K562 (cell line): ENCODE data around the gene ITGB2. TPM values are rescaled to one million over a fixed set of nuclear protein-coding genes. Genes with fewer than 3 reads are reported as not detected.

Source experiments
- ATAC-seq: fragments of 200-7000 bp; cut with Tn5 transposase; 3 replicates; pipeline ENCODE4 v1.9.1; 2020; ENCODE audit warnings: moderate library complexity
- BruUV-seq: library from RNA; stranded (reverse); fragments of 400-500 nt; replicated peaks from 2 replicates; lab custom pipeline; 2021; lab: Mats Ljungman, UMichigan
- CTCF ChIA-PET: fragments of 300-600 bp; formaldehyde crosslinking; extraction: SDS; loops from one replicate; lab custom pipeline; 2021; ENCODE audit warnings: low intra/inter-chr PET ratio; lab: Yijun Ruan, JAX
- POLR2A ChIA-PET: fragments of 300-600, 350-650 bp; sonication (Branson Sonifier 250); formaldehyde crosslinking; extraction: SDS; loops from one replicate; lab custom pipeline; 2021; ENCODE audit warnings: antibody characterized with exemption, inconsistent platforms; lab: Yijun Ruan, JAX
- DNase-seq, 4 experiments: peaks; one replicate each; pipeline versions ENCODE4 v3.0.0 to v3.0.0-alpha.2; 2011 to 2018; ENCODE audit warnings: low spot score in 3 of 4, mixed read lengths in 3 of 4; ENCODE audit errors: extremely low read depth in 1 of 4
- FAIRE-seq: peaks from 2 replicates; lab custom pipeline; 2011; peaks lifted over from hg19 to GRCh38; lab: Jason Lieb, UNC
- H2AFZ ChIP-seq: 2 replicates; pipeline ENCODE4 v1.6.0; 2011; ENCODE audit warnings: low read depth, low read length, control low read depth, inconsistent platforms
- H3K27ac ChIP-seq: fragments of 200-600 bp; 3 replicates; pipeline ENCODE4 v1.8.0; 2011; ENCODE audit warnings: low read depth, mild to moderate bottlenecking, control low read depth, inconsistent platforms, low read length, moderate library complexity, mixed read lengths; ENCODE audit errors: extremely low read depth
- H3K27me3 ChIP-seq, 2 experiments: fragments of 300-600 bp in 1 of 2; 2 replicates in 1 of 2; 3 replicates in 1 of 2; pipeline versions ENCODE4 v1.6.0 to v1.8.0; 2011; ENCODE audit warnings: inconsistent platforms in 2 of 2, low read length in 2 of 2, mild to moderate bottlenecking in 1 of 2, mixed read lengths in 1 of 2, moderate library complexity in 1 of 2; ENCODE audit not compliant: control insufficient read depth in 2 of 2, insufficient read depth in 2 of 2
- H3K36me3 ChIP-seq: fragments of 300-600 bp; 3 replicates; pipeline ENCODE4 v1.8.0; 2011; ENCODE audit warnings: mild to moderate bottlenecking, low read length, inconsistent platforms; ENCODE audit not compliant: control insufficient read depth, insufficient read depth
- H3K4me1 ChIP-seq, 2 experiments: fragments of 200-600 bp in 1 of 2; replicated peaks in 1 of 2; 2 replicates in 1 of 2; 3 replicates in 1 of 2; pipeline versions ENCODE4 v1.5.1 to v1.8.0; 2011; ENCODE audit warnings: inconsistent platforms in 2 of 2, low read length in 2 of 2, mild to moderate bottlenecking in 1 of 2, mixed read lengths in 1 of 2, moderate library complexity in 1 of 2; ENCODE audit not compliant: control insufficient read depth in 2 of 2, insufficient read depth in 2 of 2
- H3K4me2 ChIP-seq: 2 replicates; pipeline ENCODE4 v1.6.1; 2011; ENCODE audit warnings: low read length, control low read depth, inconsistent platforms, mixed read lengths; ENCODE audit not compliant: insufficient read depth
- H3K4me3 ChIP-seq: fragments of 200-600 bp; sonication (generic), shearing (Covaris generic); 2 replicates; pipeline ENCODE4 v1.5.1; 2016; ENCODE audit warnings: control low read depth, inconsistent platforms
- H3K79me2 ChIP-seq: fragments of 200-600 bp; 3 replicates; pipeline ENCODE4 v1.8.0; 2011; ENCODE audit warnings: low read length, inconsistent platforms; ENCODE audit not compliant: control insufficient read depth, insufficient read depth
- H3K9ac ChIP-seq, 2 experiments: 2 replicates each; pipeline versions ENCODE4 v1.6.0 to v1.6.1; 2011; ENCODE audit warnings: low read depth in 2 of 2, low read length in 2 of 2, control low read depth in 1 of 2, inconsistent platforms in 1 of 2, mild to moderate bottlenecking in 1 of 2, mixed read lengths in 1 of 2; ENCODE audit not compliant: insufficient read depth in 1 of 2
- H3K9me1 ChIP-seq: one replicate; pipeline ENCODE4 v1.6.0; 2011; ENCODE audit warnings: inconsistent platforms, mild to moderate bottlenecking, low read length, moderate library complexity; ENCODE audit not compliant: control insufficient read depth, insufficient read depth
- H3K9me3 ChIP-seq: replicated peaks from 2 replicates; pipeline ENCODE4 v1.5.1; 2011; ENCODE audit warnings: low read depth, low read length, inconsistent platforms; ENCODE audit not compliant: control insufficient read depth, insufficient read depth
- H4K20me1 ChIP-seq: replicated peaks from 2 replicates; pipeline ENCODE4 v1.6.1; 2011; ENCODE audit warnings: low read length, inconsistent platforms, mixed read lengths; ENCODE audit not compliant: control insufficient read depth, insufficient read depth
- HMGXB4 ChIP-seq: sonication (generic); formaldehyde crosslinking; IDR thresholded peaks from 2 replicates; pipeline ENCODE4 v1.8.1; 2023; ENCODE audit warnings: mild to moderate bottlenecking, missing genetic modification reagents
- PTRF ChIP-seq: fragments of 450-650 bp; IDR thresholded peaks from 2 replicates; pipeline ENCODE4 v1.6.1; 2016; ENCODE audit warnings: mild to moderate bottlenecking, missing genetic modification characterization, missing compliant biosample characterization
- XRCC5 ChIP-seq: fragments of 200-400 bp; formaldehyde crosslinking; IDR thresholded peaks from 2 replicates; pipeline ENCODE4 v1.6.1; 2017; ENCODE audit warnings: low read depth, mild to moderate bottlenecking, low read length
- ZBTB12 ChIP-seq: fragments of 250-450 bp; sonication (Bioruptor Pico); IDR thresholded peaks from 2 replicates; pipeline ENCODE4 v1.4.0; 2020
- WGBS: fragments of 100-300 bp; shearing (Covaris generic); methylation state at CpG from one replicate; pipeline ENCODE4 v1.1.6; 2016; ENCODE audit warnings: low coverage, mixed read lengths; ENCODE audit not compliant: insufficient coverage; ENCODE audit errors: missing lambda C conversion rate; 5-methylcytosine and 5-hydroxymethylcytosine counted together
- in situ Hi-C: fragments of 300-500 bp; cut with MboI; formaldehyde crosslinking; loops from 4 replicates; pipeline ENCODE4 v1.15.0; 2018; ENCODE audit warnings: inconsistent platforms, mixed read lengths
- intact Hi-C: fragments of 100-400 bp; cut with micrococcal nuclease; formaldehyde crosslinking; loops from 2 replicates; pipeline ENCODE4 v1.14.2; 2022
- polyA plus RNA-seq, 8 experiments: library from polyadenylated mRNA; depleted of rRNA in 4 of 8; stranded (reverse) in 5 of 8; unstranded in 3 of 8; fragments of >200 nt; fragmentation: Nextera tagmentation in 2 of 8; fragmentation: Illumina TruSeq in 1 of 8; extraction: Ambion mirVana in 2 of 8; extraction: Trizol in 1 of 8; gene quantifications; 2 replicates each; pipeline versions ENCODE4 v1.2.1 to v1.2.3, GENCODE V29; 2011 to 2014; ENCODE audit warnings: inconsistent platforms in 1 of 8, missing spikeins in 1 of 8
- total RNA-seq, 7 experiments: library from RNA; depleted of rRNA in 6 of 7; stranded (reverse); fragments of >200 nt in 6 of 7; fragmentation: Illumina TruSeq in 2 of 7; extraction: Trizol in 2 of 7; gene quantifications; 2 replicates each; pipeline versions ENCODE4 v1.2.1 to v1.2.3, GENCODE V29; 2011 to 2021; ENCODE audit warnings: low replicate concordance in 1 of 7

ITGB2 gene
- total and polyA plus RNA-seq, 9 of the 15 experiments (the other 6 are each of a cell fraction or from before 2014, with no cell fraction given): 0.07 to 1.3 (median 0.51) TPM; not detected in 2

- in situ Hi-C loops: no loop called here
These were observed 21.9 kb upstream of the ITGB2 start for GRCh38 chr21:44942566-44942965.

More at GRCh38 chr21:44942566-44942965, 21.9 kb upstream of the ITGB2 start:
- BruUV-seq: no TSS peak
- WGBS: 93% methylated on average over 2 of the region's 2 CpGs
- H3K9ac ChIP-seq: no peak overlapping the region; a peak in 1 of 4 replicates
- intact Hi-C loops: no loop called here
- H3K4me1 ChIP-seq: peaks cover 16 to 38% of the 10 kb centered on the region in 2 experiments; a peak in 4 of 5 replicates
- ChIA-PET POLR2A (no interaction called here), CTCF (no interaction called here)
- H3K27ac ChIP-seq: no peak overlapping the region
- H3K9me1 ChIP-seq: peaks cover 8% of the 10 kb centered on the region
- no peak for ATAC-seq
- no peaks in the 10 kb centered on the region for H3K27me3 ChIP-seq
- no peak overlapping the region for H2AFZ ChIP-seq
- TF ChIP-seq HMGXB4 (CRISPR knock-in tag): no peak
- no peak for TF ChIP-seq ZBTB12 (CRISPR knock-in tag)
- no peak for TF ChIP-seq XRCC5
- no peak for TF ChIP-seq PTRF
- TF ChIP-seq, all 486 proteins: peak for 0
- Histone ChIP-seq H3K4me2 (no peak overlapping the region), H3K4me3 (no peak overlapping the region), H3K79me2 (peaks cover 86% of the 10 kb centered on the region), H3K9me3 (no peaks in the 10 kb centered on the region), H4K20me1 (peaks cover 40% of the 10 kb centered on the region), H3K36me3 (peaks cover 63% of the 10 kb centered on the region; the same call in 2 of the 3 replicates)
- FAIRE-seq (no peak), DNase-seq (no peak)
